ENCODE measurements around the gene PARP14. TPM values are rescaled to one million over a fixed set of nuclear protein-coding genes. Genes with fewer than 3 reads are reported as not detected.

PARP14 gene
- total RNA-seq, 2 donors from 2014 or later: 31.6 to 31.9 TPM

DNA sequence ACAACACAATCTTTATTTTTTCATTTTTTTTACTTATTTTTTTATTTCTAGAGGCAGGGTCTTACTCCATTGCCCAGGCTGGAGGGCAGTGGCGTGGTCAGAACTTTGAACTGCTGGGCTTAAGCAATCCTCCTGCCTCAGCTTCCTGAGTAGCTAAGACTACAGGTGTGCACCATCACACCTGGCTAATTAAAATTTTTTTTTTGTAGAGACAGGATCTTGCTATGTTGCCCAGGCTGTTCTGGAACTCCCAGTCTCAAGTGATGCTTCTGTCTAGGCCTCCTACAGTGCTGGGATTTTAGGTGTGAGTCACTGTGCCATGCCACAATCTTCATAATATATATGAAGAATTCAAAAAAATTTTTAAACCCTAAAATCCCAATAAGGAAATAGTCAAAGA, 92.2 kb downstream of the PARP14 start:
- Histone ChIP-seq H3K36me3 (replicated peaks in 1 of 2; ENCODE audit: insufficient read depth in 1 of 2, low read depth in 2 of 2) (no peaks in the 10 kb centered on the region), H3K27ac (no peak overlapping the region), H3K27me3 (no peaks in the 10 kb centered on the region), H3K9me3 (no peaks in the 10 kb centered on the region), H3K4me3 (no peak overlapping the region), H3K4me1 (no peaks in the 10 kb centered on the region)
- TF ChIP-seq, protein P1, sequence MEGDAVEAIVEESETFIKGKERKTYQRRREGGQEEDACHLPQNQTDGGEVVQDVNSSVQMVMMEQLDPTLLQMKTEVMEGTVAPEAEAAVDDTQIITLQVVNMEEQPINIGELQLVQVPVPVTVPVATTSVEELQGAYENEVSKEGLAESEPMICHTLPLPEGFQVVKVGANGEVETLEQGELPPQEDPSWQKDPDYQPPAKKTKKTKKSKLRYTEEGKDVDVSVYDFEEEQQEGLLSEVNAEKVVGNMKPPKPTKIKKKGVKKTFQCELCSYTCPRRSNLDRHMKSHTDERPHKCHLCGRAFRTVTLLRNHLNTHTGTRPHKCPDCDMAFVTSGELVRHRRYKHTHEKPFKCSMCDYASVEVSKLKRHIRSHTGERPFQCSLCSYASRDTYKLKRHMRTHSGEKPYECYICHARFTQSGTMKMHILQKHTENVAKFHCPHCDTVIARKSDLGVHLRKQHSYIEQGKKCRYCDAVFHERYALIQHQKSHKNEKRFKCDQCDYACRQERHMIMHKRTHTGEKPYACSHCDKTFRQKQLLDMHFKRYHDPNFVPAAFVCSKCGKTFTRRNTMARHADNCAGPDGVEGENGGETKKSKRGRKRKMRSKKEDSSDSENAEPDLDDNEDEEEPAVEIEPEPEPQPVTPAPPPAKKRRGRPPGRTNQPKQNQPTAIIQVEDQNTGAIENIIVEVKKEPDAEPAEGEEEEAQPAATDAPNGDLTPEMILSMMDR (IDR thresholded peaks at IDR 0.05): no peak
- no peak for TF ChIP-seq POLR2A (IDR thresholded peaks at IDR 0.05)
- 88 to 97% methylated on average over 1 of the region's 1 CpG for WGBS, 2 donors
- intact Hi-C loops (cut with DNase I): no loop called here
- no peak for ATAC-seq
- DNase-seq: no peak

DNA sequence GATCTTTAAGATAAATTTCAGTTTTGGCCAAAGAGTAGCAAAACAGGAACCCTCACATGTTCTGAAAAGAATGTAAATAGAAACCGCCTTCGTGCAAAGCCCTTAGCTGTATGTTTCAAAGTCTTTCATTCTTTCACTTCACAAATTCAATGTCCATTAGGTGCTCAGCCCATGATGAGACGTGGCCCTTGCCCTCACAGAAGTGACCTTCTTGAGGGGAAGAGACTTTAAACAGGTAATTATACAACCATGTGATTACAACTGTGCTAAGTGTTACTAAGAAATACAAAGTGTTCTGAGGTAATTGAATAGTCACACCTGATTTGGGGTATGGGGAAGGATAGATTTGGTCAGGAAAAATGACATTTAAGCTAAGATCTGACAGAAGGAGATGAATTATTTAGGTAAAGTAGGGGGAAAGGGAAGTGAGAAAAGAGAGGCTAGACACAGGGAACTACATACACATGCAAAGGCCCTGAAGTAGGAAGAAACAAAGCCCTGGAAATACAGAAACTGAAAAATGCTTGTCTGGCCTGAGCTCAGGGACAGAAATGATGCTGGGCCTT, 93.4 kb downstream of the PARP14 start:
- WGBS, 2 donors: 78 to 95% methylated on average over 3 of the region's 3 CpGs
- Histone ChIP-seq H3K4me1 (no peaks in the 10 kb centered on the region), H3K27ac (peak overlapping the region in 1 of 4 donors; percentile 34), H3K4me3 (no peak overlapping the region), H3K9me3 (no peaks in the 10 kb centered on the region), H3K27me3 (no peaks in the 10 kb centered on the region), H3K36me3 (replicated peaks in 1 of 2; ENCODE audit: insufficient read depth in 1 of 2, low read depth in 2 of 2) (no peaks in the 10 kb centered on the region)
- intact Hi-C loops (cut with DNase I): no loop called here
- DNase-seq (no peak), ATAC-seq (no peak)
- TF ChIP-seq, protein P1 (IDR thresholded peaks at IDR 0.05): no peak

DNA sequence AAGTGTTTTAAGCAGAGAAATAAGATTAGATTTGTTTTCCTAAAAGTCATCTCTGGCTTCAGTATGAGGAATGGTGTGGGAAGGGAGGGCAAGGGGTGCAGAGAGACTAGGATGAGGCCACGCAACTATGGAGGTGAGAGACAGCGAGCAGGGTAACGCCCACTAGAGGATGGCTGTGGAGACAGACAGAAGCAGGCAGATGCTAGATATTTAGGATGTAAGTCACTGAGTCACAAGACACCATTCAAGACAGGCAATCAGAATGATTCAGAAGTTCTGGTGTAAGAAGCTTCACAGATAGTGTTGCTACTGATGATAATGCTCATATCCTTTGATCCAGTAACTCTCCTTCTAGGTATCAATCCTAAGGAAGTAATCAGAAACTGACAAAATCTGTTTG, 93.9 kb downstream of the PARP14 start:
- TF ChIP-seq, protein P1 (IDR thresholded peaks at IDR 0.05): no peak
- no peak for TF ChIP-seq POLR2A (IDR thresholded peaks at IDR 0.05)
- no peaks in the 10 kb centered on the region for H3K9me3 ChIP-seq
- H3K4me1 ChIP-seq: no peaks in the 10 kb centered on the region
- intact Hi-C loops (cut with DNase I): no loop called here
- no peaks in the 10 kb centered on the region for H3K36me3 ChIP-seq (replicated peaks in 1 of 2; ENCODE audit: insufficient read depth in 1 of 2, low read depth in 2 of 2)
- WGBS, 2 donors: 93 to 96% methylated on average over 3 of the region's 3 CpGs
- no peak overlapping the region for H3K4me3 ChIP-seq
- DNase-seq (no peak), ATAC-seq (no peak)
- peak overlapping the region in 1 of 4 donors; percentile 34 for H3K27ac ChIP-seq
- no peaks in the 10 kb centered on the region for H3K27me3 ChIP-seq

DNA sequence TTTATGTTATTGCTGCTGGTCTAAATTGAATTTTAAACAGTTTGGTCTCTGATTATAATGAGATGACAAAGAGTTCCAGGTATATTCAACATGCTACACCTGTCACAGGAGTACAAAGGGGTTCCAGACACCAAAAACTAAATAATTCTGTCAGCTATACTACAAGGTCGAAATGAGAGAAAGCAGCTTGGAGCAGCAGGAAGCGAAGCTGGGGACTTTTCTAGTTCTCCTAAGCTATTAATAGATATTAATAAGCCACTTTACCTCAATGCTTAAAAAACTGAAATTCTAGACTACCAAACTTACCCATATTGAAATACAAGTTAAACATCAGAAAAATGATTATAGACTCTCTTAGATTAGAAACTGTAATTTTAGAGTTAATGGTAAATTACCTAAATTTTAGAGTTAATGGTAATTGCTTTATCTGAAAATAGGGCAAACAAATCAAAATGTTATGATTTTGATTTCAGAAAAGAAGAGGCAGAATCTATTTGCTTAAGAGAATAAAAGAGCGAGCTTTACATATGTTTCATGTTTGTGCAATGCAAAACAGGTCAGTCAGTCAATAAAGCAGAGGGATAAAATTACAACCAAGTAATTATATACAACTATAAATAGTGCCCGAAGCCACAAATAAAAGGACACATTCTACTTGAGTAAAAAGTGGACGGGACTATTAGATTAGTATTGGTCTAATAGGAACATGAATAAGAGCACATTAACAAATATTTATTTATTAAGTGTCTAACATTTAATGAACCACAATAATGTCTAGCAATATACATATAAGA, 96.2 kb downstream of the PARP14 start:
- TF ChIP-seq POLR2A (IDR thresholded peaks at IDR 0.05): no peak
- TF ChIP-seq, protein P1 (IDR thresholded peaks at IDR 0.05): no peak
- H3K4me1 ChIP-seq: no peaks in the 10 kb centered on the region
- intact Hi-C loops (cut with DNase I): no loop called here
- H3K27ac ChIP-seq: no peak overlapping the region
- H3K27me3 ChIP-seq: no peaks in the 10 kb centered on the region
- WGBS, 2 donors: 64 to 84% methylated on average over 5 of the region's 5 CpGs
- ATAC-seq (no peak), DNase-seq (no peak)
- no peaks in the 10 kb centered on the region for H3K36me3 ChIP-seq (replicated peaks in 1 of 2; ENCODE audit: insufficient read depth in 1 of 2, low read depth in 2 of 2)
- no peaks in the 10 kb centered on the region for H3K9me3 ChIP-seq
- no peak overlapping the region for H3K4me3 ChIP-seq

DNA sequence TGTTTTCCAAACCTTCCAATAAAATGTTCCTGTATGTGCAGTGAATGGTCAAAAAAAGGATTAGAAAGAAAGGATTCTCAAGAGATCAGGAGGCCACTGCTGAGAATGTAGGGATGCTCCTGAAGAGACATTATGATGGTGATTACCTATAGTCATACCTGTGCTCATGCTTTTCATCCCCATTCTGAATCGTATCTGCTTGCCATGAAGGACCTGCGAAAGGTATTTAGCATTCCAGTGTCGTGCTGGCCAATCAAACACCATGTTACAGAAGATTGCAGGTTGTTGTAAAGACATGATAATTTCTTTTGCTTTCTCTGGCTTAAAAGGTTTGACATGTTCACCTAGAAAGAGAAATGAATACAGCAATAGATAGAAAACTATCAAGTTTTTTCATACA, 96.9 kb downstream of the PARP14 start:
- intact Hi-C loops (cut with DNase I): no loop called here
- WGBS, 2 donors: 86 to 89% methylated on average over 3 of the region's 3 CpGs
- no peaks in the 10 kb centered on the region for H3K27me3 ChIP-seq

More for the DNA sequence above, 96.9 kb downstream of the PARP14 start:
- Histone ChIP-seq H3K4me1 (no peaks in the 10 kb centered on the region), H3K27ac (no peak overlapping the region), H3K9me3 (no peaks in the 10 kb centered on the region), H3K4me3 (no peak overlapping the region), H3K36me3 (replicated peaks in 1 of 2; ENCODE audit: insufficient read depth in 1 of 2, low read depth in 2 of 2) (no peaks in the 10 kb centered on the region)
- DNase-seq (no peak), ATAC-seq (no peak)
- no peak for TF ChIP-seq POLR2A (IDR thresholded peaks at IDR 0.05)
- TF ChIP-seq, protein P1 (IDR thresholded peaks at IDR 0.05): no peak
